K562 (cell line): ENCODE data around the gene GNRHR. TPM values are rescaled to one million over a fixed set of nuclear protein-coding genes. Genes with fewer than 3 reads are reported as not detected.

Experiments used
- ARID1B ChIP-seq: fragments of 450-650 bp; IDR thresholded peaks from 2 replicates; pipeline ENCODE4 v1.6.1; 2016; ENCODE audit warnings: antibody characterized with exemption, mild to moderate bottlenecking, inconsistent platforms
- E4F1 ChIP-seq: fragments of 250-450 bp; sonication (Bioruptor Pico); IDR thresholded peaks from 2 replicates; pipeline ENCODE4 v1.5.0; 2021; ENCODE audit warnings: mild to moderate bottlenecking, borderline replicate concordance
- GATA2 ChIP-seq: sonication (generic); formaldehyde crosslinking; IDR thresholded peaks from 2 replicates; pipeline ENCODE4 v1.4.0; 2020; ENCODE audit warnings: mild to moderate bottlenecking, missing genetic modification reagents
- HDAC2 ChIP-seq: fragments of 450-650 bp; IDR thresholded peaks from 2 replicates; pipeline ENCODE4 v1.6.1; 2016; ENCODE audit warnings: mild to moderate bottlenecking
- IRF1 ChIP-seq: sonication (generic); formaldehyde crosslinking; IDR thresholded peaks from 2 replicates; pipeline ENCODE4 v1.8.0; 2022; ENCODE audit warnings: missing genetic modification reagents, mild to moderate bottlenecking, borderline replicate concordance
- STAG1 ChIP-seq: sonication (generic); formaldehyde crosslinking; IDR thresholded peaks from 2 replicates; pipeline ENCODE4 v1.5.0; 2020; ENCODE audit warnings: missing genetic modification reagents, borderline replicate concordance
- VEZF1 ChIP-seq: fragments of 200-800 bp; sonication (Bioruptor generic); IDR thresholded peaks from 2 replicates; pipeline ENCODE4 v1.6.1; 2017; ENCODE audit warnings: missing genetic modification characterization, missing compliant biosample characterization
- ZNF318 ChIP-seq, 2 experiments: fragments of 450-650 bp; IDR thresholded peaks; 2 replicates each; pipeline ENCODE4 v1.6.1; 2016; ENCODE audit warnings: mild to moderate bottlenecking in 2 of 2, borderline replicate concordance in 1 of 2, low read depth in 1 of 2, moderate library complexity in 1 of 2
- ZSCAN32 ChIP-seq: fragments of 450-650 bp; formaldehyde crosslinking; IDR thresholded peaks from 2 replicates; pipeline ENCODE4 v1.4.0; 2020; ENCODE audit warnings: mild to moderate bottlenecking, moderate library complexity
- polyA plus RNA-seq, 8 experiments: library from polyadenylated mRNA; depleted of rRNA in 4 of 8; stranded (reverse) in 5 of 8; unstranded in 3 of 8; fragments of >200 nt; fragmentation: Nextera tagmentation in 2 of 8; fragmentation: Illumina TruSeq in 1 of 8; extraction: Ambion mirVana in 2 of 8; extraction: Trizol in 1 of 8; gene quantifications; 2 replicates each; pipeline versions ENCODE4 v1.2.1 to v1.2.3, GENCODE V29; 2011 to 2014; ENCODE audit warnings: inconsistent platforms in 1 of 8, missing spikeins in 1 of 8
- total RNA-seq, 7 experiments: library from RNA; depleted of rRNA in 6 of 7; stranded (reverse); fragments of >200 nt in 6 of 7; fragmentation: Illumina TruSeq in 2 of 7; extraction: Trizol in 2 of 7; gene quantifications; 2 replicates each; pipeline versions ENCODE4 v1.2.1 to v1.2.3, GENCODE V29; 2011 to 2021; ENCODE audit warnings: low replicate concordance in 1 of 7

The GNRHR gene
- total and polyA plus RNA-seq, 9 of the 15 experiments (the other 6 are each of a cell fraction or from before 2014, with no cell fraction given) = 0.06 to 0.13 TPM; not detected in 7

GRCh38 chr4:67702166-67702565 lies 52.0 kb downstream of the GNRHR start (continued):
- no peak for TF ChIP-seq ZNF318 (IDR thresholded peaks at IDR 0.05; ENCODE audit: borderline replicate concordance in 1 of 2, low read depth in 1 of 2)
- no peak for TF ChIP-seq E4F1 (CRISPR knock-in tag)
- no peak for TF ChIP-seq IRF1 (CRISPR knock-in tag)
- no peak for TF ChIP-seq ZSCAN32 (CRISPR knock-in tag)
- TF ChIP-seq HDAC2 = no peak
- TF ChIP-seq VEZF1 = no peak
- no peak for TF ChIP-seq ARID1B
- TF ChIP-seq STAG1 = no peak
- TF ChIP-seq GATA2 (CRISPR knock-in tag) = no peak
